H1 (cell line): Measurements from ENCODE around the gene MAPRE2. TPM values are rescaled to one million over a fixed set of nuclear protein-coding genes. Genes with fewer than 3 reads are reported as not detected.

ENCODE experiments used
- CTCF ChIA-PET: fragments of 300-600 bp; sonication (Branson Sonifier 250); formaldehyde crosslinking; loops from one replicate; lab custom pipeline; 2021; ENCODE audit not compliant: partially characterized antibody; lab: Charles Lee
- POLR2A ChIA-PET: fragments of 300-600 bp; sonication (Branson Sonifier 250); formaldehyde crosslinking; loops from one replicate; lab custom pipeline; 2021; ENCODE audit warnings: inconsistent platforms; ENCODE audit not compliant: partially characterized antibody; lab: Charles Lee
- DNase-seq, 2 experiments: peaks; one replicate each; pipeline versions ENCODE4 v3.0.0 to v3.0.0-alpha.2; 2010 to 2022; ENCODE audit warnings: low spot score in 2 of 2, low read depth in 1 of 2, mixed read lengths in 1 of 2
- FAIRE-seq: peaks from 2 replicates; lab custom pipeline; 2011; peaks lifted over from hg19 to GRCh38; lab: Jason Lieb, UNC
- H2AFZ ChIP-seq: 2 replicates; pipeline ENCODE4 v1.8.1; 2012; ENCODE audit warnings: low read length, inconsistent platforms
- H2AK5ac ChIP-seq: 2 replicates; pipeline ENCODE4 v1.6.1; 2013; ENCODE audit warnings: low read depth, low read length
- H2BK120ac ChIP-seq: replicated peaks from 2 replicates; pipeline ENCODE3; 2013; ENCODE audit warnings: low read depth, low read length, inconsistent platforms
- H2BK12ac ChIP-seq: 2 replicates; pipeline ENCODE4 v1.6.1; 2013; ENCODE audit warnings: low read depth, low read length
- H2BK15ac ChIP-seq: 2 replicates; pipeline ENCODE4 v1.6.1; 2013; ENCODE audit warnings: low read length
- H2BK20ac ChIP-seq: 2 replicates; pipeline ENCODE4 v1.6.1; 2013; ENCODE audit warnings: low read length
- H2BK5ac ChIP-seq: 2 replicates; pipeline ENCODE4 v1.6.1; 2013; ENCODE audit warnings: low read depth, low read length
- H3K14ac ChIP-seq: 2 replicates; pipeline ENCODE4 v1.6.1; 2013; ENCODE audit warnings: inconsistent platforms; ENCODE audit not compliant: insufficient read length
- H3K18ac ChIP-seq: 2 replicates; pipeline ENCODE4 v1.6.1; 2013; ENCODE audit warnings: low read length; ENCODE audit errors: extremely low read depth
- H3K23ac ChIP-seq: 2 replicates; pipeline ENCODE4 v1.6.1; 2013; ENCODE audit warnings: inconsistent platforms; ENCODE audit not compliant: insufficient read length
- H3K23me2 ChIP-seq: 2 replicates; pipeline ENCODE4 v1.6.1; 2013; ENCODE audit warnings: low read depth, low read length
- H3K27ac ChIP-seq: 2 replicates; pipeline ENCODE4 v1.6.1; 2011; ENCODE audit warnings: low read depth, low read length, inconsistent platforms
- H3K27me3 ChIP-seq, 4 experiments: replicated peaks in 1 of 4; 1 replicate in 1 of 4; 2 replicates in 3 of 4; pipeline versions ENCODE4 v1.6.1 to v1.8.1; 2011 to 2013; ENCODE audit warnings: low read length in 3 of 4, mild to moderate bottlenecking in 3 of 4, inconsistent platforms in 2 of 4, mixed read lengths in 2 of 4, moderate library complexity in 1 of 4; ENCODE audit not compliant: control insufficient read depth in 3 of 4, insufficient read depth in 3 of 4; ENCODE audit errors: extremely low read depth in 1 of 4
- H3K36me3 ChIP-seq, 4 experiments: 2 replicates each; pipeline versions ENCODE4 v1.6.1 to v1.8.1; 2011 to 2013; ENCODE audit warnings: mild to moderate bottlenecking in 4 of 4, low read length in 3 of 4, moderate library complexity in 2 of 4, control low read depth in 1 of 4, inconsistent platforms in 1 of 4; ENCODE audit not compliant: insufficient read depth in 4 of 4, control insufficient read depth in 2 of 4
- H3K4ac ChIP-seq: replicated peaks from 2 replicates; pipeline ENCODE3; 2013; ENCODE audit warnings: low read length, low read depth, mixed read lengths, inconsistent platforms; ENCODE audit not compliant: insufficient read length
- H3K4me1 ChIP-seq, 4 experiments: replicated peaks in 1 of 4; 1 replicate in 1 of 4; 2 replicates in 3 of 4; pipeline versions ENCODE4 v1.6.1 to v1.8.1; 2011 to 2013; ENCODE audit warnings: low read length in 3 of 4, inconsistent platforms in 2 of 4, mixed read lengths in 1 of 4; ENCODE audit not compliant: insufficient read depth in 4 of 4, control insufficient read depth in 3 of 4
- H3K4me2 ChIP-seq, 2 experiments: 2 replicates each; pipeline versions ENCODE4 v1.6.1 to v1.8.1; 2011 to 2013; ENCODE audit warnings: low read depth in 2 of 2, low read length in 2 of 2, control low read depth in 1 of 2, inconsistent platforms in 1 of 2, mild to moderate bottlenecking in 1 of 2; ENCODE audit not compliant: insufficient read depth in 1 of 2
- H3K4me3 ChIP-seq, 4 experiments: fragments of 200-600, 300-600 bp in 1 of 4; sonication (generic), shearing (Covaris generic), sonication (Bioruptor Twin) in 1 of 4; 2 replicates each; pipeline versions ENCODE4 v1.5.1 to v1.8.1; 2011 to 2016; ENCODE audit warnings: low read length in 4 of 4, low read depth in 3 of 4, control low read depth in 2 of 4, inconsistent platforms in 2 of 4, mild to moderate bottlenecking in 2 of 4, mixed read lengths in 1 of 4, moderate library complexity in 1 of 4; ENCODE audit not compliant: insufficient read depth in 2 of 4; ENCODE audit errors: extremely low read depth in 1 of 4
- H3K56ac ChIP-seq: replicated peaks from 2 replicates; pipeline ENCODE3; 2013; ENCODE audit warnings: low read depth, mild to moderate bottlenecking, mixed read lengths, low read length, inconsistent platforms; ENCODE audit not compliant: insufficient read length
- H3K79me1 ChIP-seq: 2 replicates; pipeline ENCODE4 v1.6.1; 2013; ENCODE audit warnings: low read depth, low read length, control low read depth
- H3K79me2 ChIP-seq, 2 experiments: 2 replicates each; pipeline versions ENCODE4 v1.6.1 to v1.8.1; 2012 to 2013; ENCODE audit warnings: low read length in 2 of 2, mild to moderate bottlenecking in 2 of 2, inconsistent platforms in 1 of 2; ENCODE audit not compliant: insufficient read depth in 2 of 2, control insufficient read depth in 1 of 2
- H3K9ac ChIP-seq, 4 experiments: replicated peaks in 1 of 4; 1 replicate in 1 of 4; 2 replicates in 3 of 4; pipeline versions ENCODE4 v1.6.1 to v1.8.1; 2011 to 2013; ENCODE audit warnings: low read depth in 3 of 4, low read length in 3 of 4, control low read depth in 2 of 4, mild to moderate bottlenecking in 2 of 4, moderate library complexity in 2 of 4, inconsistent platforms in 1 of 4; ENCODE audit errors: extremely low read depth in 1 of 4
- H3K9me3 ChIP-seq, 2 experiments: 2 replicates each; pipeline versions ENCODE4 v1.6.1 to v1.8.1; 2012 to 2013; ENCODE audit warnings: mild to moderate bottlenecking in 2 of 2, moderate library complexity in 2 of 2, control low read depth in 1 of 2, inconsistent platforms in 1 of 2, low read depth in 1 of 2, low read length in 1 of 2, mixed read lengths in 1 of 2; ENCODE audit not compliant: insufficient read depth in 2 of 2
- H4K20me1 ChIP-seq, 2 experiments: replicated peaks in 1 of 2; 2 replicates each; pipeline versions ENCODE3 to v1.8.1; 2011 to 2013; ENCODE audit warnings: inconsistent platforms in 2 of 2, low read length in 2 of 2, mild to moderate bottlenecking in 1 of 2; ENCODE audit not compliant: insufficient read depth in 2 of 2, control insufficient read depth in 1 of 2
- H4K5ac ChIP-seq: 2 replicates; pipeline ENCODE4 v1.6.1; 2013; ENCODE audit warnings: low read length, low read depth, mixed read lengths, inconsistent platforms; ENCODE audit not compliant: insufficient read length
- H4K8ac ChIP-seq: 2 replicates; pipeline ENCODE4 v1.8.0; 2013; ENCODE audit warnings: mild to moderate bottlenecking, moderate library complexity, low read length, inconsistent platforms; ENCODE audit not compliant: insufficient read depth; ENCODE audit errors: extremely low read depth
- H4K91ac ChIP-seq: replicated peaks from 2 replicates; pipeline ENCODE3; 2013; ENCODE audit warnings: low read length, mixed read lengths, inconsistent platforms; ENCODE audit not compliant: insufficient read length
- BCL11A ChIP-seq, 2 experiments: IDR thresholded peaks; one replicate each; pipeline ENCODE4 v1.6.1; 2011; ENCODE audit warnings: low read depth in 2 of 2, low read length in 2 of 2, mild to moderate bottlenecking in 2 of 2
- E2F6 ChIP-seq: IDR thresholded peaks from 2 replicates; pipeline ENCODE4 v1.6.1; 2012; ENCODE audit warnings: inconsistent platforms
- HDAC6 ChIP-seq: IDR thresholded peaks from one replicate; pipeline ENCODE4 v1.7.1; 2012; ENCODE audit warnings: low read depth, mild to moderate bottlenecking, inconsistent platforms, low read length, moderate library complexity
- NRF1 ChIP-seq: IDR thresholded peaks from 2 replicates; pipeline ENCODE4 v1.6.1; 2011; ENCODE audit warnings: mild to moderate bottlenecking, low read depth, low read length, improper control_type of control experiment
- RBBP5 ChIP-seq: IDR thresholded peaks from 2 replicates; pipeline ENCODE4 v1.7.1; 2012; ENCODE audit warnings: low read depth, mild to moderate bottlenecking, inconsistent platforms, low read length, moderate library complexity, borderline replicate concordance
- RFX5 ChIP-seq: IDR thresholded peaks from 2 replicates; pipeline ENCODE4 v1.6.1; 2011; ENCODE audit warnings: low read depth, low read length, improper control_type of control experiment, borderline replicate concordance
- SIX5 ChIP-seq: IDR thresholded peaks from 2 replicates; pipeline ENCODE4 v1.6.1; 2011; ENCODE audit warnings: mild to moderate bottlenecking, low read depth, low read length
- SP4 ChIP-seq: IDR thresholded peaks from 2 replicates; pipeline ENCODE4 v1.6.1; 2012; ENCODE audit warnings: low read length, inconsistent platforms
- SRF ChIP-seq: IDR thresholded peaks from 2 replicates; pipeline ENCODE4 v1.6.1; 2011; ENCODE audit warnings: mild to moderate bottlenecking, low read depth, low read length, moderate library complexity
- TAF7 ChIP-seq: optimal IDR thresholded peaks from 2 replicates; pipeline ENCODE3; 2011; ENCODE audit warnings: low read depth, mild to moderate bottlenecking, inconsistent platforms, low read length, moderate library complexity, borderline replicate concordance
- WGBS, 2 experiments: shearing (Covaris generic) in 1 of 2; methylation state at CpG; one replicate each; pipeline versions ENCODE4 v1.1.6 to v1.1.7; 2013 to 2015; ENCODE audit warnings: low lambda C conversion rate in 2 of 2, mixed read lengths in 2 of 2, inconsistent platforms in 1 of 2, low coverage in 1 of 2, missing lambda C conversion rate in 1 of 2; ENCODE audit not compliant: insufficient replicate concordance in 2 of 2, insufficient coverage in 1 of 2, insufficient read length in 1 of 2; ENCODE audit errors: extremely low coverage in 1 of 2, missing lambda C conversion rate in 1 of 2; 5-methylcytosine and 5-hydroxymethylcytosine counted together
- polyA plus RNA-seq, 7 experiments: library from polyadenylated mRNA; depleted of rRNA in 3 of 7; stranded (reverse) in 5 of 7; unstranded in 2 of 7; fragments of >200 nt in 5 of 7; fragments of 200-250 nt in 2 of 7; gene quantifications; 1 replicate in 5 of 7; 2 replicates in 1 of 7; 4 replicates in 1 of 7; pipeline versions ENCODE4 v1.2.1 to v1.2.3, GENCODE V29; 2011 to 2013; ENCODE audit warnings: missing spikeins in 2 of 7, mixed read lengths in 2 of 7
- total RNA-seq: library from RNA; stranded (reverse); fragmentation: NEBNext Ultra II Directional; extraction: Animal tissue kit (Norgen Biotek cat#: 25700); gene quantifications from 2 replicates; pipeline ENCODE4 v1.2.1, GENCODE V29; 2021
- TF ChIP-seq, protein P1 (sequence below): IDR thresholded peaks from 2 replicates; pipeline ENCODE4 v1.6.1; 2012; ENCODE audit warnings: low read length, inconsistent platforms

The MAPRE2 gene
- total and polyA plus RNA-seq, 2 of the 8 experiments (the other 6 are each of a cell fraction or from before 2014, with no cell fraction given) = 32.6 to 33.1 TPM

GRCh38 chr18:35157181-35157580, 116.0 kb downstream of the MAPRE2 start:
- H3K56ac ChIP-seq = no peak overlapping the region
- no peak overlapping the region for H2BK20ac ChIP-seq
- 91% methylated on average over 4 of the region's 4 CpGs; no CpG with 5 or more reads in 1 of the 2 experiments for WGBS, 2 experiments
- peaks cover 0 to 7% (median 4%) of the 10 kb centered on the region in 4 experiments; a peak in 5 of 7 replicates for H3K4me1 ChIP-seq
- no peak overlapping the region for H3K14ac ChIP-seq
- no peaks in the 10 kb centered on the region for H3K27me3 ChIP-seq
- CTCF ChIA-PET = interaction anchor here (1.7 to 3.4 kb wide), 2 partner anchors 12 to 13 kb away, joined by 8 to 17 read pairs; no protein-coding TSS in a partner anchor
- no peak overlapping the region for H4K8ac ChIP-seq
- POLR2A ChIA-PET = no interaction called here
- H2BK120ac ChIP-seq = no peak overlapping the region
- H3K18ac ChIP-seq = no peak overlapping the region
- H4K91ac ChIP-seq = no peak overlapping the region
- no peaks in the 10 kb centered on the region for H4K20me1 ChIP-seq
- no peak overlapping the region for H2AK5ac ChIP-seq
- no peaks in the 10 kb centered on the region for H3K23me2 ChIP-seq
- no peak overlapping the region for H3K4me3 ChIP-seq
- no peaks in the 10 kb centered on the region for H3K79me1 ChIP-seq
- H3K4me2 ChIP-seq = no peak overlapping the region
- FAIRE-seq = no peak
- H2BK15ac ChIP-seq = no peak overlapping the region
- no peak overlapping the region for H3K4ac ChIP-seq
- no peak overlapping the region for H2AFZ ChIP-seq
- no peak overlapping the region for H4K5ac ChIP-seq
- TF ChIP-seq E2F6 (no peak), HDAC6 (no peak), TAF7 (no peak), NRF1 (no peak), BCL11A (IDR thresholded peaks at IDR 0.05; ENCODE audit: low read depth in 2 of 2, low read length in 2 of 2) (no peak), SIX5 (no peak), RBBP5 (no peak), RFX5 (no peak), SRF (no peak), SP4 (no peak)
- TF ChIP-seq, protein P1, sequence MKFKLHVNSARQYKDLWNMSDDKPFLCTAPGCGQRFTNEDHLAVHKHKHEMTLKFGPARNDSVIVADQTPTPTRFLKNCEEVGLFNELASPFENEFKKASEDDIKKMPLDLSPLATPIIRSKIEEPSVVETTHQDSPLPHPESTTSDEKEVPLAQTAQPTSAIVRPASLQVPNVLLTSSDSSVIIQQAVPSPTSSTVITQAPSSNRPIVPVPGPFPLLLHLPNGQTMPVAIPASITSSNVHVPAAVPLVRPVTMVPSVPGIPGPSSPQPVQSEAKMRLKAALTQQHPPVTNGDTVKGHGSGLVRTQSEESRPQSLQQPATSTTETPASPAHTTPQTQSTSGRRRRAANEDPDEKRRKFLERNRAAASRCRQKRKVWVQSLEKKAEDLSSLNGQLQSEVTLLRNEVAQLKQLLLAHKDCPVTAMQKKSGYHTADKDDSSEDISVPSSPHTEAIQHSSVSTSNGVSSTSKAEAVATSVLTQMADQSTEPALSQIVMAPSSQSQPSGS = no peak
- TF ChIP-seq, all 59 proteins: peak for 0
- no peak for DNase-seq
- H3K27ac ChIP-seq = no peak overlapping the region
- H3K9ac ChIP-seq = no peak overlapping the region
- no peak overlapping the region for H2BK12ac ChIP-seq
- no peaks in the 10 kb centered on the region for H3K79me2 ChIP-seq
- no peak overlapping the region for H2BK5ac ChIP-seq
- no peaks in the 10 kb centered on the region for H3K9me3 ChIP-seq
- H3K23ac ChIP-seq = no peak overlapping the region
- H3K36me3 ChIP-seq = no peaks in the 10 kb centered on the region
